IMR-90 (cell line): ENCODE measurements around the gene IFFO2. TPM values are rescaled to one million over a fixed set of nuclear protein-coding genes. Genes with fewer than 3 reads are reported as not detected.

Experiments
- ATAC-seq: fragments of 200-7000 bp; cut with Tn5 transposase; 2 replicates; pipeline ENCODE4 v1.9.1; 2020; ENCODE audit warnings: low read depth, mild to moderate bottlenecking, moderate library complexity
- BruUV-seq: library from RNA; stranded (reverse); fragments of 400-500 nt; replicated peaks from 2 replicates; lab custom pipeline; 2021; lab: Mats Ljungman, UMichigan
- CTCF ChIA-PET: fragments of 300-600 bp; formaldehyde crosslinking; extraction: SDS; loops from one replicate; lab custom pipeline; 2021; ENCODE audit warnings: antibody characterized with exemption; lab: Yijun Ruan, JAX
- POLR2A ChIA-PET: fragments of 300-600 bp; sonication (Branson Sonifier 250); formaldehyde crosslinking; loops from one replicate; lab custom pipeline; 2022; ENCODE audit warnings: antibody characterized with exemption; ENCODE audit not compliant: unreplicated experiment; lab: Charles Lee
- DNase-seq: peaks from one replicate; pipeline ENCODE4 v3.0.0; 2013
- H2AFZ ChIP-seq: replicated peaks from 2 replicates; pipeline ENCODE3; 2013; ENCODE audit warnings: low read length, mild to moderate bottlenecking; ENCODE audit not compliant: poor library complexity
- H2AK5ac ChIP-seq: 2 replicates; pipeline ENCODE4 v1.6.1; 2013; ENCODE audit warnings: low read depth, low read length, inconsistent platforms
- H2AK9ac ChIP-seq: replicated peaks from 2 replicates; pipeline ENCODE3; 2013; ENCODE audit warnings: mild to moderate bottlenecking, low read depth, low read length, moderate library complexity; ENCODE audit not compliant: poor library complexity
- H2BK120ac ChIP-seq: 2 replicates; pipeline ENCODE4 v1.6.1; 2013; ENCODE audit warnings: low read depth, low read length, inconsistent platforms
- H2BK15ac ChIP-seq: 3 replicates; pipeline ENCODE4 v1.6.1; 2013; ENCODE audit warnings: low read depth, low read length, inconsistent platforms
- H2BK20ac ChIP-seq: 2 replicates; pipeline ENCODE4 v1.6.1; 2013; ENCODE audit warnings: low read depth, mild to moderate bottlenecking, inconsistent platforms, low read length, moderate library complexity
- H2BK5ac ChIP-seq: 2 replicates; pipeline ENCODE4 v1.6.1; 2013; ENCODE audit warnings: mild to moderate bottlenecking, low read depth, low read length, inconsistent platforms; ENCODE audit not compliant: poor library complexity, severe bottlenecking
- H3K14ac ChIP-seq: replicated peaks from 2 replicates; pipeline ENCODE4 v1.6.1; 2013; ENCODE audit warnings: low read depth, low read length, inconsistent platforms
- H3K18ac ChIP-seq: 2 replicates; pipeline ENCODE4 v1.6.1; 2013; ENCODE audit warnings: low read depth, low read length, control low read depth
- H3K23ac ChIP-seq: 2 replicates; pipeline ENCODE4 v1.6.1; 2013; ENCODE audit warnings: low read depth, low read length, inconsistent platforms
- H3K27ac ChIP-seq: 2 replicates; pipeline ENCODE4 v1.5.1; 2013; ENCODE audit warnings: mild to moderate bottlenecking, control low read depth, low read length; ENCODE audit not compliant: insufficient read depth
- H3K27me3 ChIP-seq: 2 replicates; pipeline ENCODE4 v1.6.1; 2013; ENCODE audit warnings: low read length; ENCODE audit not compliant: control insufficient read depth, insufficient read depth
- H3K36me3 ChIP-seq: 2 replicates; pipeline ENCODE4 v1.6.1; 2013; ENCODE audit warnings: low read length, mixed read lengths; ENCODE audit not compliant: control insufficient read depth, insufficient read depth
- H3K4ac ChIP-seq: 2 replicates; pipeline ENCODE4 v1.6.1; 2013; ENCODE audit warnings: low read depth, low read length, inconsistent platforms
- H3K4me1 ChIP-seq: 2 replicates; pipeline ENCODE4 v1.6.1; 2013; ENCODE audit warnings: low read length, mixed read lengths; ENCODE audit not compliant: control insufficient read depth, insufficient read depth
- H3K4me2 ChIP-seq: 2 replicates; pipeline ENCODE4 v1.6.1; 2013; ENCODE audit warnings: low read depth, mild to moderate bottlenecking, control low read depth, low read length, moderate library complexity
- H3K4me3 ChIP-seq: 2 replicates; pipeline ENCODE4 v1.5.1; 2013; ENCODE audit warnings: low read depth, mild to moderate bottlenecking, control low read depth, low read length, moderate library complexity; ENCODE audit not compliant: insufficient read depth
- H3K56ac ChIP-seq: 2 replicates; pipeline ENCODE4 v1.6.1; 2013; ENCODE audit warnings: low read length, inconsistent platforms; ENCODE audit not compliant: insufficient read depth; ENCODE audit errors: extremely low read depth
- H3K79me1 ChIP-seq, 2 experiments: 2 replicates each; pipeline ENCODE4 v1.6.1; 2013; ENCODE audit warnings: low read length in 2 of 2, inconsistent platforms in 1 of 2, low read depth in 1 of 2
- H3K9ac ChIP-seq: 2 replicates; pipeline ENCODE4 v1.6.1; 2013; ENCODE audit warnings: low read depth, low read length, control low read depth
- H3K9me1 ChIP-seq: 2 replicates; pipeline ENCODE4 v1.6.1; 2013; ENCODE audit warnings: low read length, inconsistent platforms; ENCODE audit not compliant: insufficient read depth
- H3K9me3 ChIP-seq: 2 replicates; pipeline ENCODE4 v1.6.1; 2013; ENCODE audit warnings: low read length; ENCODE audit not compliant: control insufficient read depth, insufficient read depth
- H4K20me1 ChIP-seq: 2 replicates; pipeline ENCODE4 v1.6.1; 2013; ENCODE audit warnings: low read length, inconsistent platforms; ENCODE audit not compliant: insufficient read depth
- H4K5ac ChIP-seq: 2 replicates; pipeline ENCODE4 v1.6.1; 2013; ENCODE audit warnings: mild to moderate bottlenecking, low read depth, low read length, control low read depth
- H4K8ac ChIP-seq, 2 experiments: 2 replicates each; pipeline ENCODE4 v1.6.1; 2013; ENCODE audit warnings: low read depth in 2 of 2, low read length in 2 of 2, control low read depth in 1 of 2, inconsistent platforms in 1 of 2
- H4K91ac ChIP-seq: 2 replicates; pipeline ENCODE4 v1.6.1; 2013; ENCODE audit warnings: low read depth, low read length, inconsistent platforms; ENCODE audit not compliant: insufficient read depth
- CEBPB ChIP-seq: IDR thresholded peaks from 2 replicates; pipeline ENCODE4 v1.6.1; 2012; ENCODE audit warnings: low read depth, low read length, improper control_type of control experiment
- MXI1 ChIP-seq: IDR thresholded peaks from 2 replicates; pipeline ENCODE4 v1.6.1; 2012; ENCODE audit warnings: low read depth, mild to moderate bottlenecking, low read length, moderate library complexity, borderline replicate concordance
- whole genome bisulfite sequencing, 2 experiments: methylation state at CpG; one replicate each; pipeline versions ENCODE4 v1.1.5 to v1.1.7; 2013; ENCODE audit warnings: missing lambda C conversion rate in 2 of 2; ENCODE audit not compliant: insufficient read length in 1 of 2; ENCODE audit errors: extremely low coverage in 2 of 2; 5-methylcytosine and 5-hydroxymethylcytosine counted together
- dilution Hi-C: fragments of 300-500 bp; cut with HindIII; formaldehyde crosslinking; loops from one replicate; pipeline ENCODE4 v1.14.3; 2018; ENCODE audit warnings: low sequenced_read_pairs; ENCODE audit not compliant: unreplicated experiment
- in situ Hi-C: fragments of 300-500 bp; cut with MboI; formaldehyde crosslinking; loops from 3 replicates; pipeline ENCODE4 v1.14.3; 2019; ENCODE audit warnings: low sequenced_read_pairs, inconsistent platforms, mixed read lengths
- intact Hi-C: fragments of 100-400 bp; cut with micrococcal nuclease; formaldehyde crosslinking; loops from 2 replicates; pipeline ENCODE4 v1.10.0; 2022
- polyA plus RNA-seq, 3 experiments: library from polyadenylated mRNA; depleted of rRNA; stranded (reverse); fragments of >200 nt; gene quantifications; 2 replicates each; pipeline ENCODE4 v1.2.3, GENCODE V29; 2012; ENCODE audit warnings: low replicate concordance in 1 of 3
- total RNA-seq: library from RNA; depleted of rRNA; stranded (reverse); fragments of >200 nt; gene quantifications from 2 replicates; pipeline ENCODE4 v1.2.3, GENCODE V29; 2012

Gene IFFO2
- total and polyA plus RNA-seq, 2 of the 4 experiments (the other 2 are of a cell fraction), result 14.5 to 18.2 TPM

- no peak for ATAC-seq
These were observed 32.2 kb downstream of the IFFO2 start for GRCh38 chr1:18924221-18924691.

More at GRCh38 chr1:18924221-18924691, 32.2 kb downstream of the IFFO2 start:
- Histone ChIP-seq H3K4ac (peak overlapping the region; percentile 93), H2AFZ (peak overlapping the region; percentile 40), H2AK5ac (peak overlapping the region; percentile 89), H2BK15ac (peak overlapping the region; percentile 54; the same call in 2 of the 3 replicates), H2BK5ac (peak overlapping the region; percentile 52), H3K23ac (peak overlapping the region; percentile 1; the same call in 1 of the 2 replicates), H3K4me1 (peaks cover 50% of the 10 kb centered on the region), H4K91ac (peak overlapping the region; percentile 50), H3K18ac (peak overlapping the region; percentile 25; the same call in 1 of the 2 replicates), H2BK120ac (peak overlapping the region; percentile 68; the same call in 1 of the 2 replicates), H2BK20ac (peak overlapping the region; percentile 24; the same call in 1 of the 2 replicates), H3K9ac (no peak overlapping the region), H3K56ac (no peak overlapping the region), H4K20me1 (peaks cover 4% of the 10 kb centered on the region; the same call in 1 of the 2 replicates), H4K5ac (peak overlapping the region; percentile 26; the same call in 1 of the 2 replicates), H3K36me3 (no peaks in the 10 kb centered on the region), H3K14ac (peak overlapping the region; percentile 70), H3K4me2 (peak overlapping the region; percentile 16; the same call in 1 of the 2 replicates), H3K27ac (0 out of 2 replicates have a peak overlapping the region, but pooled peaks have one; percentile 3), H2AK9ac (peak overlapping the region; percentile 82), H3K9me1 (peaks cover 25% of the 10 kb centered on the region), H4K8ac (peak overlapping the region; percentile 49 to 72; a peak in 3 of 4 replicates), H3K27me3 (no peaks in the 10 kb centered on the region), H3K9me3 (no peaks in the 10 kb centered on the region), H3K79me1 (peaks cover 35 to 91% of the 10 kb centered on the region in 2 experiments; a peak in 3 of 4 replicates), H3K4me3 (no peak overlapping the region)
- POLR2A ChIA-PET, result no interaction called here
- dilution Hi-C loops (no loop called here), intact Hi-C loops (no loop called here), in situ Hi-C loops (no loop called here)
- no TSS peak for BruUV-seq
- TF ChIP-seq MXI1 (no peak), CEBPB (0 out of 2 replicates have a peak, but pooled peaks have one; percentile 14)
- no CpG with 5 or more reads among the region's 11 CpGs for WGBS, 2 experiments
- DNase-seq, result peak; percentile 47
- CTCF ChIA-PET, result interaction anchor here (1.1 to 1.2 kb wide), 2 partner anchors 11 to 17 kb away, joined by 3 to 11 read pairs; no protein-coding TSS in a partner anchor
